Mammary epithelial cell (primary cell): ENCODE data around the gene SLC36A1.

Experiments used
- CTCF ChIP-seq, 2 donors: IDR thresholded peaks in 1 of 2; conservative IDR thresholded peaks in 1 of 2; 2 replicates each; pipeline ENCODE4 v1.5.1; 2011 to 2012; ENCODE audit warnings: inconsistent platforms in 2 of 2, low read length in 2 of 2, mild to moderate bottlenecking in 2 of 2, control low read depth in 1 of 2, low read depth in 1 of 2; ENCODE audit not compliant: insufficient read depth in 1 of 2; ENCODE audit errors: extremely low read depth in 1 of 2
- EZH2 ChIP-seq: IDR thresholded peaks from 2 replicates; pipeline ENCODE4 v1.6.1; 2012; ENCODE audit warnings: low read length, inconsistent platforms, borderline replicate concordance

- TF ChIP-seq CTCF (conservative IDR thresholded peaks at IDR 0.05 in 1 of 2, IDR thresholded peaks at IDR 0.05 in 1 of 2; ENCODE audit: extremely low read depth in 1 of 2, insufficient read depth in 1 of 2, low read depth in 1 of 2, low read length in 2 of 2) = no peak
- no peak for TF ChIP-seq EZH2
Measured at GRCh38 chr5:151483176-151483575, 35.8 kb downstream of the SLC36A1 start.
